ENCODE data around the gene FXYD6.

FXYD6 gene

GRCh38 chr11:117887431-117888138 is 11.1 kb upstream of the FXYD6 start:
- no peak for DNase-seq (ENCODE audit: extremely low read depth in 1 of 2, low read depth in 1 of 2)

GRCh38 chr11:117885777-117886176 is 9.3 kb upstream of the FXYD6 start:
- no peak for DNase-seq (ENCODE audit: extremely low read depth in 1 of 2, low read depth in 1 of 2)

DNA sequence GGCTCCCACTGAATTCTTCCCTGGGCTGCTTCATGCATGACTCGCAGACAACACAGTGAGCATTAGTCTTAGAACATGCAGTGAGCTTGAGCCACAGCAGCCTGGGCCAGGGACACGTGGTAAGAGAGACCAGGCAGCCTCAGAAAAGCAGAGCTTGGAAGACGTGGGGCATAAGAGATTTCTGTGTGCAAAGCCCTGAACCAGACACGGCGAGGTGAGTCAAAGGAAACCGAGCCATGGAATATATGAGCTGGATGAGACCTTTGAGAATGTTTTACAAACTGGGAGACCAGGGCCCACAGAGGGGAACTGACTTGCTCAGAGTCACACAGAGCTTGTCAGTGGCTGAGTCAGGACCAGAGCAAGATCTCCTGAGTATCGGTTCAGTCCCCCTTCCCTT is 8.5 kb upstream of the FXYD6 start:
- peak in 1 of 2 donors; percentile 30 for DNase-seq (ENCODE audit: extremely low read depth in 1 of 2, low read depth in 1 of 2)

GRCh38 chr11:117883063-117883462 is 6.6 kb upstream of the FXYD6 start:
- no peak for DNase-seq (ENCODE audit: extremely low read depth in 1 of 2, low read depth in 1 of 2)

- no peak for DNase-seq (ENCODE audit: extremely low read depth in 1 of 2, low read depth in 1 of 2)
Measured at GRCh38 chr11:117882311-117882905, 6.0 kb upstream of the FXYD6 start.

- DNase-seq (ENCODE audit: extremely low read depth in 1 of 2, low read depth in 1 of 2) = no peak
Measured at GRCh38 chr11:117881217-117881616, 4.8 kb upstream of the FXYD6 start.

- no peak for DNase-seq (ENCODE audit: extremely low read depth in 1 of 2, low read depth in 1 of 2)
Measured at GRCh38 chr11:117879516-117880480, 3.3 kb upstream of the FXYD6 start.

DNA sequence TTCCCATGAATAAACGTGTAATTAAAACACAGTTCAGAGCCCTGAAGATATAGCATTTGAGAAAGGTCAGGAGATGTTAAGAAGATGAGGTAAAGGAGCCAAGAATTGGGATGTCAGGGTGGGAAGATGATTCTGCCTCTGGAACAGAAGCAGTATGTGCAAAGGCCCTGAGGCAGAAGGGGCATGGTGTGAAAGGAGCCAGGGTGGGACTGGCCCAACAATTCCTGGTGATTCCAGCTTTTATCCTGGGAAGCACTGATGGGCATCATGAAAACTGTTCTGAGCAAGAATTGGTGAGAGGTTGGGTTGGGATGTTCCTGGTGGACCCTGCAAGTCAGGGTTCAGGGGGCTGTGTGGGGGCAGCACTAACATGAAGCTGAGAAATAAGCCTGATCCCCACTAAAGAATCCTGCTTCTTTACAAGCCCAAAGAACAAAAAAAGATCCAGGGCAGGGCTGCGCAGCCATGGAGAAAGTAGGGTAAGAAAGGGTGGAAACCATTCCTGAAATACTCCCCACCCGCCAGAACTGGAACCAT is 2.5 kb upstream of the FXYD6 start:
- no peak for DNase-seq (ENCODE audit: extremely low read depth in 1 of 2, low read depth in 1 of 2)

GRCh38 chr11:117878314-117878938 is 2.0 kb upstream of the FXYD6 start:
- DNase-seq (ENCODE audit: extremely low read depth in 1 of 2, low read depth in 1 of 2) = no peak

- no peak for DNase-seq (ENCODE audit: extremely low read depth in 1 of 2, low read depth in 1 of 2)
Measured at GRCh38 chr11:117877120-117877784, 794 bp upstream of the FXYD6 start.

DNA sequence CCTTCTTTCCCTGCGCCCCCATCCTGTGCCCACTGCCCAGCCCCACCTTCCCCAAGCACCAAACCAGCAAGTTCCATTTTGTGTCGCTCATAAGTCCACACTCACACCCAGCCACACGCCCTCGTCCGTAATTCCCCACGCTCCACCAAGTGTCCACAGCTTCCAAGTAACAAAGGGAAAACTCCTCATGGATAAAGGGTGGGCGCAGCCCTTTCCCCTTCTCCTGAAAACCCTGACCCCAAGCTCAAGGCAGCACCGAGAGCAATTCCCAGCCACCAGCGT is 458 bp downstream of the FXYD6 start:
- DNase-seq (ENCODE audit: extremely low read depth in 1 of 2, low read depth in 1 of 2) = no peak

DNA sequence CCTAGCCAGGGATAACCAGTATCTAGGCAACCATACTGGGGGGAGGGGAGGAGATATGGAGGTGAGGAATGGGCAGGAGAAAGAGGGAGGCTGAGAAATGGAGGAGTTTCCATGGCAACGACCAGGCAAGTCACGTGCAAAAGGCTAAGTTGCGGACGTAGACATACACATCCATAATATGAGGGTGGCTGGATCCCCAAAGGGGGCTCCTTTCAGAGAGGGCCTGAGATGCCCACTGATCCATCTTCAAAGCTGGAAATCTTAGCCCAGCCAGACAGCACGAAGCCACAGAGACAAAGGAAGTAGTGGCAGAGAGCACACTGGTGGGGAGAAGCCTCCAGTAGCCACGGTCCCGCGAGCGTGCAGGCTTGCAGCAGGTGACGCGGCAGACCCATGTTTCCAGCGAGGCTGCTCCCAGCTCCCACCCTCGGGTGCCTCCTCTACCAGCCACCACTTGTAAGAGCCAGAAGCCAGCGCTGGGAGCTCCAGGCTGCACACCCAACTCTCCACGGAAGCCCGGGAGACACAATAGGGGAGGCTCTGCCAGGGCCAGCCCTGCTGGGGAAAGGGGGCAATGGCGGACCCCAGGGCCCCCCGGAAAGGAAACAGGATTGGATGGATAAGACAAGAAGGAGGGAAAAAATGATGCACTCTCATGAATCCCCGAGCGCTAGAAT is 938 bp downstream of the FXYD6 start:
- no peak for DNase-seq (ENCODE audit: extremely low read depth in 1 of 2, low read depth in 1 of 2)

GRCh38 chr11:117874910-117875381 is 1.5 kb downstream of the FXYD6 start:
- no peak for DNase-seq (ENCODE audit: extremely low read depth in 1 of 2, low read depth in 1 of 2)

GRCh38 chr11:117874253-117874909 is 2.1 kb downstream of the FXYD6 start:
- DNase-seq (ENCODE audit: extremely low read depth in 1 of 2, low read depth in 1 of 2) = no peak

DNA sequence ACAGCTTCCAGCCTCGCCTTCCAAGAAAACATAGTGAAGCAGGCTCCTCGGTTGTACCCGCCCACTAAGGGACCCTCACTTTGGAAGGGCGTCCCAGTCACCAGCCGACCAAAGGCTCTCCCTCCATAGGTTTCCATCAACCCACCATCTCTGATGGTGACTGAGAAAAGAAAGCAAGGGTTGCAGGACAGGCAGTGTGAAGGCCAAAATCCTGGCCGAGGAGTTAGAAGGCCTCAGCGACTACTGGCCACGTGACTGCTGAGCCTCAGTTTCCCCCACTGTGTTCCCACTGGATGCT is 2.7 kb downstream of the FXYD6 start:
- DNase-seq (ENCODE audit: extremely low read depth in 1 of 2, low read depth in 1 of 2) = no peak

DNA sequence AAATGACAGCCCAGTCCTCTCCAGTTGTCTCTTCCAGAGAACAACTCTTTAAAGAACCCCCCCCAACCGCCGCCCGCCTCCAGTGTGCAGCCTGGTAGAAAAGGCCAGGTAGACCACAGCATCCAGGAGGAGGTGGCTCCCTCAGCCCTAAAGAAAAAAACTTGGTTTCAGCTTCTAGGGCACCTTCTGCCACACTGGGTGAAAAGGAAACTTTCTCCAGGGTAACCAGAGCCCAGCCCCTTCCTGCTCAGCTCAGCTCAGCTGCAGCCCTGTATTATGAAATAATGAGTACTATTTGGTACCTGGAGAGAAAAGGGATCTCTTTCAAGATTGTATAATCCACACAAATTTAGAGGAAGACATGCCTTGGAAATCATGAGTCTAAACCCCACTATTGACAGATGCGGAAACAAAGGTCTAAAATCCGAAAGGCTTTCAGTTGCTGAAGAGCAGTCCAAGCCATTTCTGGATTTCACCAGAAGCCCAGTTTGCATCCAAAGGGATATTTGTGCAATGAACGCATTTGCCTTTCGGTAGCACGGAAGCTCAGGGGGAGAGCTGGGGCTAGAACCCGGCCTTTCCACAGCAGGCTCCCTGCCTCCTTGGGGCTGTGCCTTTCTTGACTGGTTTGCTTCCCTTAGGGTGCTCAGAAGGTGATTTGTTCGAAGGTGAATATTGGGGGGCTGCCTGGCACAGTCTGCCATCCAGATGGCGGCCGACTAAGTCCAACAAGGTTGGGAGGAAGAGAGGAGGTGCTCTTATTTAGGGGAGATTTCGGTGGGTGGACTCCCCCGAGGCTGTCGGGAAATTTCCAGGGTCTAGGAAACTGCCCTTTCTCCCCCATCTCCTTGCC is 3.3 kb downstream of the FXYD6 start:
- DNase-seq (ENCODE audit: extremely low read depth in 1 of 2, low read depth in 1 of 2) = no peak

DNA sequence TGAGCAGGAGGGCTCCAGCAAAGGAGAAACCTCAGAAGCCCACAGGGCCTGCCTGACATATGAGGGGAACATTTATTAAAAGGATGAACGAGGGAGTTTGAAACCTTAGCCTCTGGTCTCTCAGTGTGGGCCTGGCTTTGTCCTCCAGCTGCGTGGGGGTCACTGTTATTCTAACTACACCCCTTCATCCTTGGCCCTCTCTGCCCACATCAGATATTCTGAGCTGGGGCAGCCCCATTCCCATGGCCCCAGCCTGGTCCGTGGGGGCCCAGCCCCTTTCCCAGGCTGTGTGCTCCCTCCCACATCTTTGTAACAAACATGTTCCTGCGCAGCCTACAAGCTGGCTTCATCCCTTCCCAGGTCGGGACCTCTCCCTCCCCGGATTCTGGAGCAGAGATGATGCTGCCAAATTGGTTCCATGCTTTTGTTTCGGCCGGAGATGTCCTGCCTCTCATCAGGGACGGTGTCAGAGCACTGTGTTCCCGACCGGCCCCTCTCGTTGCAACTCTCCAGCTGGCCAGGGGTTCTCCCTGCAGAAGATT is 4.0 kb downstream of the FXYD6 start:
- no peak for DNase-seq (ENCODE audit: extremely low read depth in 1 of 2, low read depth in 1 of 2)

GRCh38 chr11:117871784-117872183 is 4.7 kb downstream of the FXYD6 start:
- no peak for DNase-seq (ENCODE audit: extremely low read depth in 1 of 2, low read depth in 1 of 2)
